Lower leg skin (tissue), 4 donors: Measurements from ENCODE around the gene TBX15. TPM values are rescaled to one million over a fixed set of nuclear protein-coding genes. Genes with fewer than 3 reads are reported as not detected.

Source experiments
- DNase-seq, 2 donors: peaks; one replicate each; pipeline ENCODE4 v3.0.0-alpha.2; 2019; ENCODE audit warnings: low spot score in 2 of 2
- H3K4me3 ChIP-seq: fragments of 200-600 bp; sonication (generic); 2 replicates; pipeline ENCODE4 v1.5.1; 2017; ENCODE audit warnings: mild to moderate bottlenecking, low read depth; ENCODE audit not compliant: poor library complexity, severe bottlenecking
- POLR2A ChIP-seq, 2 donors: fragments of 450-650 bp; IDR thresholded peaks; one replicate each; pipeline ENCODE4 v1.6.1; 2016 to 2017; ENCODE audit warnings: antibody characterized with exemption in 2 of 2, mild to moderate bottlenecking in 1 of 2, moderate library complexity in 1 of 2
- WGBS, 2 donors: methylation state at CpG; one replicate each; pipeline ENCODE4 v1.1.5; 2018; 5-methylcytosine and 5-hydroxymethylcytosine counted together
- intact Hi-C: fragments of 100-400 bp; cut with DNase I; formaldehyde crosslinking; loops from one replicate; pipeline ENCODE4 v1.15.0; 2023; ENCODE audit warnings: low total_unique reads
- total RNA-seq, 4 donors: library from RNA; depleted of rRNA; stranded (reverse); fragments of >200 nt; gene quantifications; one replicate each; pipeline ENCODE4 v1.1.0, GENCODE V29; 2016
- TF ChIP-seq, protein P1 (sequence below), 3 donors: fragments of 450-650 bp; IDR thresholded peaks; one replicate each; pipeline ENCODE4 v1.5.1; 2016; ENCODE audit warnings: antibody characterized with exemption in 3 of 3, mild to moderate bottlenecking in 3 of 3, moderate library complexity in 2 of 3

The TBX15 gene
- total RNA-seq, 4 donors from 2014 or later, result 4.7 to 17.0 (median 5.9) TPM

DNA sequence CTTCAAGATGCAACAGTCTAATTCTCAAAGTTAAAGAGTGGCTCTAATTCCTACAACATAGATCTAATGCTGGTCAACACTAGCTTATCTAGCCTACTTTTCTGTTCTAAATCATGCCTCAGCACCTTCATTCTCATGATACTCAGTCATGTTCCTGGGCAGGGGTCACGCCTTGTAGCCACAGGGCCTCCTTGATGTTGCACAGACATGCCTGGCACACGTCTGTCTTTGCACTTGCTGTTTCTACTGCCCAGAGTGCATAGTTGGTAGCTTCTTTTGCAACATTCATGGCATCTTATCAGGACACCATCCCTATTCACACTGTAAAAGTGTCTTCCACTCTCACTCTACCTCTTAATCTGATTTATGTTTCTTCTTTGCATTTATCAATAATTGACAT, 76.6 kb downstream of the TBX15 start:
- no peak for TF ChIP-seq POLR2A (IDR thresholded peaks at IDR 0.05)
- TF ChIP-seq, protein P1, sequence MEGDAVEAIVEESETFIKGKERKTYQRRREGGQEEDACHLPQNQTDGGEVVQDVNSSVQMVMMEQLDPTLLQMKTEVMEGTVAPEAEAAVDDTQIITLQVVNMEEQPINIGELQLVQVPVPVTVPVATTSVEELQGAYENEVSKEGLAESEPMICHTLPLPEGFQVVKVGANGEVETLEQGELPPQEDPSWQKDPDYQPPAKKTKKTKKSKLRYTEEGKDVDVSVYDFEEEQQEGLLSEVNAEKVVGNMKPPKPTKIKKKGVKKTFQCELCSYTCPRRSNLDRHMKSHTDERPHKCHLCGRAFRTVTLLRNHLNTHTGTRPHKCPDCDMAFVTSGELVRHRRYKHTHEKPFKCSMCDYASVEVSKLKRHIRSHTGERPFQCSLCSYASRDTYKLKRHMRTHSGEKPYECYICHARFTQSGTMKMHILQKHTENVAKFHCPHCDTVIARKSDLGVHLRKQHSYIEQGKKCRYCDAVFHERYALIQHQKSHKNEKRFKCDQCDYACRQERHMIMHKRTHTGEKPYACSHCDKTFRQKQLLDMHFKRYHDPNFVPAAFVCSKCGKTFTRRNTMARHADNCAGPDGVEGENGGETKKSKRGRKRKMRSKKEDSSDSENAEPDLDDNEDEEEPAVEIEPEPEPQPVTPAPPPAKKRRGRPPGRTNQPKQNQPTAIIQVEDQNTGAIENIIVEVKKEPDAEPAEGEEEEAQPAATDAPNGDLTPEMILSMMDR (IDR thresholded peaks at IDR 0.05), result no peak
- intact Hi-C loops, result no loop called here
- no peak for DNase-seq
- no peak overlapping the region for H3K4me3 ChIP-seq
- WGBS, 2 donors, result 37 to 52% methylated on average over 2 of the region's 2 CpGs

DNA sequence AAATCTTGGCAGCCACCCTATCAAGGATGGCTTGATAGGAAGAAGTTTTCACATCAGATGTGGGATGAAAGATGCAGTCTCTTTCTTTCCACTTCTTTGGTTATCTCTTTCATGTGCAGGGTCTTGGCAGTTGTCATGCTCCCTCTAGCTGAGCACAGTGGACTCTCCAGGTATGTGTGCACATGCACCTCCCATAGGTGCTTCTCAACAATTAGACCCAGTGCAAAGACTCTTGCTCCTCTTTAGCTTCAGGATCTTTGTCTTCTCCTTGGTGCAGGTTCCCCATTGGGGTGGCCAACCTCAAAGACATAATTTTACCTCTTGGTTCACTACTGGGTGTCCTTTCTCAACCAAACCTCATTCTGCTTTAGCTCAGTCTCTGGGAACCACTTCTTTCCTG, 80.7 kb downstream of the TBX15 start:
- TF ChIP-seq, protein P1 (IDR thresholded peaks at IDR 0.05), result no peak
- no peak for TF ChIP-seq POLR2A (IDR thresholded peaks at IDR 0.05)
- no peak for DNase-seq
- intact Hi-C loops, result no loop called here
- H3K4me3 ChIP-seq, result no peak overlapping the region

DNA sequence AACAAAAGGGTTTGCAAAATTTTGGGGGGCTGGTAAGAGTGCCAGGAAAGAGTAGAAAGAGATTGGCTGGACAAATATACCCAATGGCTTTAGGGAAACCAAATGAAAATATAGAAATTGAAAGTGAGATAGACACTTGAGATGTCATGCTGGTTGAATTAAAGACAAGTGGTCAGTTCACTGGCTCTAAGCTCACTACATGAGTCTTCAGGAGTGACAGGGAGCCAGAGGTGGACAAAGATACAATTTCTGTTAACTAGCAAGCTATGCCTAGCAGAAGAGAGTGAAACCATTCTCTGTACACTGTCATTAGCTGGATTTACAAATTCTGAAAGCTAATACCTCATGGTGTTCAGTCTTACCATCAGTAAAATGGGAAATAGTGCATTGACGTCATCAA, 82.5 kb downstream of the TBX15 start:
- no peak for DNase-seq
- 62 to 75% methylated on average over 1 of the region's 1 CpG for WGBS, 2 donors
- no peak overlapping the region for H3K4me3 ChIP-seq
- TF ChIP-seq, protein P1 (IDR thresholded peaks at IDR 0.05), result no peak
- TF ChIP-seq POLR2A (IDR thresholded peaks at IDR 0.05), result no peak
- intact Hi-C loops, result no loop called here

DNA sequence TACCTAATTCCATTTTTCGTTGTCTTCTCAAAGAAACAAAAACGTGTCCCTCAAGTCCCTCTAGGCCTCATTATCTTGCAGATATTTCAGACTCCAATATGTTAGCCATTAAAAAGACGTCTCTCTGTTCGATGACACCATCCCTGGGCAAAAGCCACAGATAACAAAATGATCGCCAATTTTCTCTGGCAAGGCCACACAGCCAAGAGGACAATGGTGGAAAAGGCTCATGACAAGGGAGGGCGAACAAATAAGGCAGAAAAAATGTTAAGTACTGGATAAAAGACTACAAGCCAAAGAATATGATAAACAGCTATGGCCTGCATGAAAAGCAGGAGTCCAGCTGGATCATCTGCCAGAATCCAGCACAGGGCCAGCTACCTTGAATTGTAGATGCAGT, 82.9 kb downstream of the TBX15 start:
- DNase-seq, result peak in 1 of 2 donors; percentile 46
- WGBS, 2 donors, result 47 to 52% methylated on average over 6 of the region's 6 CpGs
- no peak overlapping the region for H3K4me3 ChIP-seq
- no peak for TF ChIP-seq POLR2A (IDR thresholded peaks at IDR 0.05)
- TF ChIP-seq, protein P1 (IDR thresholded peaks at IDR 0.05), result no peak
- intact Hi-C loops, result no loop called here

DNA sequence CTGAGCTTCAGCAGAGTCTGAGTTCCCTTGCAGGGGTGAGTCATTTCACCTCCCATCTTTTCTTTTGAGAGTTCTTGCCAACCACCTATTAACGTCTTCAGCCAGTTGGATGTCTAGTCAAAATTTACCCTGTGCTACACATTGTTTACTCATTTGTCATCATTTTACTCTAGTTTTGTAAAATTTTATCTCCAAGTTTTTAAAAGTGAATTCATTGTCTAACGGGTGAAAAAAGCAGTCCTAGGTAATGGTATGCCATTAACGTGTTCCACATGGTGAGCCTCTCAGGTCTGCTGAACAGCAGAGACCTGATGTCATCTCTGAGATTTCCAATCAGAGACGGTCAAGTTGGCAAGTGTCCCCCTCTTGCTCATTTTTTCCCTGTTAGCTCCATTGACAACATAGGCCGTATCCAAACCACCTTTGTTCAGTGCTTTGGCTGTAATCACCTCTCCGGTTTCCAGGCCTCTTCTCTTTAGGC, 85.4 kb downstream of the TBX15 start:
- intact Hi-C loops, result no loop called here
- 67 to 72% methylated on average over 6 of the region's 6 CpGs for WGBS, 2 donors
- no peak for TF ChIP-seq POLR2A (IDR thresholded peaks at IDR 0.05)
- TF ChIP-seq, protein P1 (IDR thresholded peaks at IDR 0.05), result no peak
- H3K4me3 ChIP-seq, result no peak overlapping the region
- no peak for DNase-seq

DNA sequence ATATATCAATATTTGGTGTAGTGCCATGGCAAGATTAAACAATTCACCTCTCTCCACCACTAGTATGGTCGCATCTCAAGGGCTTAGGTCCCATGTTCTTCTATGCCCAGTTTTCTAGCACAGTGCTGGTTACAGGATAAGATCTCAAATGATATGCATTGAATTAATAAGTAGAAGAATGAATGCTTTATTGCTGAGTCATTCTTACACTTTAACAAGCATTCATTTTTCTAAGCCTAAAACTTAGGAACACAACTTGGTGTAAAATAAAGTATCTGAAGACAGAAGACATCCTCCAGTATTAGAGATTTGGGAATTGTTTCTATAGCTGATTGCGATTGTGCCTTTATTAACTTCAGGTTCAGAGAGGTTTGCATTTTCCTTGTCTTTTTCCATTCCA, 85.8 kb downstream of the TBX15 start:
- TF ChIP-seq, protein P1 (IDR thresholded peaks at IDR 0.05), result no peak

More for the DNA sequence above, 85.8 kb downstream of the TBX15 start:
- WGBS, 2 donors, result 80 to 85% methylated on average over 2 of the region's 2 CpGs
- no peak for DNase-seq
- H3K4me3 ChIP-seq, result no peak overlapping the region
- intact Hi-C loops, result no loop called here
